A549 (cell line): ENCODE results near the gene AQP6. TPM values are rescaled to one million over a fixed set of nuclear protein-coding genes. Genes with fewer than 3 reads are reported as not detected.

Source experiments
- ATAC-seq, 2 experiments: fragments of 200-7000 bp in 1 of 2; fragments of >200 bp in 1 of 2; cut with Nextera tagmentation in 1 of 2; cut with Tn5 transposase in 1 of 2; 3 replicates each; pipeline versions ENCODE4 v1.8.0 to v1.9.1; 2018 to 2020; ENCODE audit warnings: mild to moderate bottlenecking in 1 of 2, moderate library complexity in 1 of 2
- CTCF ChIA-PET: fragments of 300-600 bp; sonication (Branson Sonifier 250); formaldehyde crosslinking; extraction: SDS; loops from one replicate; lab custom pipeline; 2021; ENCODE audit warnings: antibody characterized with exemption, inconsistent platforms; lab: Yijun Ruan, JAX
- POLR2A ChIA-PET: fragments of 350-600 bp; formaldehyde crosslinking; extraction: SDS; loops from one replicate; lab custom pipeline; 2021; ENCODE audit warnings: antibody characterized with exemption, inconsistent platforms; lab: Yijun Ruan, JAX
- DNase-seq, 2 experiments: peaks; one replicate each; pipeline versions ENCODE4 v3.0.0 to v3.0.0-alpha.2; 2011 to 2016; ENCODE audit warnings: low read depth in 1 of 2, low spot score in 1 of 2
- FAIRE-seq: peaks from 2 replicates; lab custom pipeline; 2011; peaks lifted over from hg19 to GRCh38; lab: Jason Lieb, UNC
- H3K27ac ChIP-seq, 2 experiments: fragments of >200 bp; sonication (Bioruptor Twin); formaldehyde crosslinking; 3 replicates each; pipeline ENCODE4 v1.5.1; 2016 to 2017
- H3K4me1 ChIP-seq: fragments of >200 bp; sonication (Bioruptor Twin); formaldehyde crosslinking; 3 replicates; pipeline ENCODE4 v1.6.1; 2016
- H3K4me2 ChIP-seq: fragments of >200 bp; sonication (Bioruptor Twin); formaldehyde crosslinking; 3 replicates; pipeline ENCODE4 v1.6.1; 2016
- H3K4me3 ChIP-seq: fragments of >200 bp; sonication (Bioruptor Twin); formaldehyde crosslinking; 3 replicates; pipeline ENCODE4 v1.5.1; 2016
- H3K9me3 ChIP-seq: fragments of >200 bp; sonication (Bioruptor Twin); formaldehyde crosslinking; 3 replicates; pipeline ENCODE4 v1.6.1; 2016
- CBX2 ChIP-seq: fragments of 200-600 bp; sonication (generic); IDR thresholded peaks from 2 replicates; pipeline ENCODE4 v1.6.1; 2016; ENCODE audit warnings: low read depth, mild to moderate bottlenecking, borderline replicate concordance
- CBX8 ChIP-seq: fragments of 200-600 bp; sonication (generic); IDR thresholded peaks from 2 replicates; pipeline ENCODE4 v1.6.1; 2016
- CHD4 ChIP-seq: fragments of 200-600 bp; sonication (generic); IDR thresholded peaks from 2 replicates; pipeline ENCODE4 v1.6.1; 2016; ENCODE audit warnings: antibody characterized with exemption, mild to moderate bottlenecking, borderline replicate concordance
- EHF ChIP-seq: fragments of 250-450 bp; sonication (Bioruptor Pico); IDR thresholded peaks from 2 replicates; pipeline ENCODE4 v1.5.0; 2020; ENCODE audit warnings: mild to moderate bottlenecking
- EHMT2 ChIP-seq: fragments of 200-600 bp; sonication (generic); IDR thresholded peaks from 2 replicates; pipeline ENCODE4 v1.6.1; 2016; ENCODE audit warnings: antibody characterized with exemption, low read depth, mild to moderate bottlenecking, moderate library complexity
- EP300 ChIP-seq, 2 experiments: fragments of >200 bp; sonication (Bioruptor Twin); formaldehyde crosslinking; IDR thresholded peaks; 2 replicates in 1 of 2; 3 replicates in 1 of 2; pipeline ENCODE4 v1.6.1; 2016 to 2017
- FOXS1 ChIP-seq: fragments of 250-450 bp; sonication (Bioruptor Pico); IDR thresholded peaks from 2 replicates; pipeline ENCODE4 v1.5.0; 2020; ENCODE audit warnings: mild to moderate bottlenecking, moderate library complexity
- GATA3 ChIP-seq: IDR thresholded peaks from 2 replicates; pipeline ENCODE4 v1.6.1; 2012; ENCODE audit warnings: borderline replicate concordance
- HOXB13 ChIP-seq: fragments of 250-450 bp; sonication (Bioruptor Pico); IDR thresholded peaks from 2 replicates; pipeline ENCODE4 v1.5.0; 2020; ENCODE audit warnings: low read depth, mild to moderate bottlenecking, moderate library complexity
- KDM1A ChIP-seq: fragments of 200-600 bp; sonication (generic); IDR thresholded peaks from 2 replicates; pipeline ENCODE4 v1.6.1; 2016; ENCODE audit warnings: low read depth, mild to moderate bottlenecking
- NR3C1 ChIP-seq: fragments of >200 bp; sonication (Bioruptor Twin); formaldehyde crosslinking; IDR thresholded peaks from 3 replicates; pipeline ENCODE4 v1.6.1; 2017
- POLR2A ChIP-seq: IDR thresholded peaks from 2 replicates; pipeline ENCODE4 v1.6.1; 2012; ENCODE audit warnings: mild to moderate bottlenecking, low read length
- RFX5 ChIP-seq: fragments of 450-650 bp; IDR thresholded peaks from 2 replicates; pipeline ENCODE4 v1.7.1; 2014; ENCODE audit warnings: antibody characterized with exemption, mild to moderate bottlenecking, moderate library complexity
- RNF2 ChIP-seq: fragments of 200-600 bp; sonication (generic); IDR thresholded peaks from 2 replicates; pipeline ENCODE4 v1.6.1; 2016; ENCODE audit warnings: low read depth, mild to moderate bottlenecking, antibody characterized with exemption, moderate library complexity, borderline replicate concordance
- SREBF2 ChIP-seq: fragments of 450-650 bp; IDR thresholded peaks from 2 replicates; pipeline ENCODE4 v1.6.1; 2014; ENCODE audit warnings: mild to moderate bottlenecking, moderate library complexity
- TP53 ChIP-seq: fragments of 250-450 bp; sonication (Bioruptor Pico); IDR thresholded peaks from 2 replicates; pipeline ENCODE4 v1.5.0; 2021; ENCODE audit warnings: mild to moderate bottlenecking, moderate library complexity
- WGBS: methylation state at CpG from one replicate; pipeline ENCODE4 v1.1.6; 2017; ENCODE audit errors: missing lambda C conversion rate; 5-methylcytosine and 5-hydroxymethylcytosine counted together
- polyA plus RNA-seq, 4 experiments: library from polyadenylated mRNA; depleted of rRNA in 3 of 4; stranded (reverse); fragments of >200 nt; fragmentation: RNase III in 1 of 4; extraction: RNeasy Plus Mini Kit Qiagen cat#74134 plus additional on column Dnase treatment in 1 of 4; gene quantifications; 2 replicates in 3 of 4; 3 replicates in 1 of 4; pipeline ENCODE4 v1.2.3, GENCODE V29; 2011 to 2017
- TF ChIP-seq, protein P1 (sequence below): IDR thresholded peaks from 2 replicates; pipeline ENCODE4 v1.6.1; 2012; ENCODE audit warnings: low read depth, borderline replicate concordance
- TF ChIP-seq, protein P2 (sequence below): fragments of 250-450 bp; sonication (Bioruptor Pico); IDR thresholded peaks from 2 replicates; pipeline ENCODE4 v1.5.0; 2020; ENCODE audit warnings: low read depth, mild to moderate bottlenecking, moderate library complexity
- TF ChIP-seq, protein P3 (sequence below): fragments of 250-450 bp; sonication (Bioruptor Pico); IDR thresholded peaks from 2 replicates; pipeline ENCODE4 v1.5.0; 2021; ENCODE audit warnings: mild to moderate bottlenecking, moderate library complexity, borderline replicate concordance
- TF ChIP-seq, protein P4 (sequence below): fragments of >200 bp; sonication (Bioruptor Twin); formaldehyde crosslinking; IDR thresholded peaks from 2 replicates; pipeline ENCODE4 v1.6.1; 2016
- TF ChIP-seq, protein P5 (sequence below): IDR thresholded peaks from 2 replicates; pipeline ENCODE4 v1.6.1; 2012
- TF ChIP-seq, protein P6 (sequence below): IDR thresholded peaks from 2 replicates; pipeline ENCODE4 v1.6.1; 2012
- TF ChIP-seq, protein P7 (sequence below): fragments of >200 bp; sonication (Bioruptor Twin); formaldehyde crosslinking; IDR thresholded peaks from 3 replicates; pipeline ENCODE4 v1.6.1; 2016

AQP6 gene
- polyA plus RNA-seq, 2 of the 4 experiments (the other 2 are of a cell fraction): 0.05 TPM; not detected in 1

DNA sequence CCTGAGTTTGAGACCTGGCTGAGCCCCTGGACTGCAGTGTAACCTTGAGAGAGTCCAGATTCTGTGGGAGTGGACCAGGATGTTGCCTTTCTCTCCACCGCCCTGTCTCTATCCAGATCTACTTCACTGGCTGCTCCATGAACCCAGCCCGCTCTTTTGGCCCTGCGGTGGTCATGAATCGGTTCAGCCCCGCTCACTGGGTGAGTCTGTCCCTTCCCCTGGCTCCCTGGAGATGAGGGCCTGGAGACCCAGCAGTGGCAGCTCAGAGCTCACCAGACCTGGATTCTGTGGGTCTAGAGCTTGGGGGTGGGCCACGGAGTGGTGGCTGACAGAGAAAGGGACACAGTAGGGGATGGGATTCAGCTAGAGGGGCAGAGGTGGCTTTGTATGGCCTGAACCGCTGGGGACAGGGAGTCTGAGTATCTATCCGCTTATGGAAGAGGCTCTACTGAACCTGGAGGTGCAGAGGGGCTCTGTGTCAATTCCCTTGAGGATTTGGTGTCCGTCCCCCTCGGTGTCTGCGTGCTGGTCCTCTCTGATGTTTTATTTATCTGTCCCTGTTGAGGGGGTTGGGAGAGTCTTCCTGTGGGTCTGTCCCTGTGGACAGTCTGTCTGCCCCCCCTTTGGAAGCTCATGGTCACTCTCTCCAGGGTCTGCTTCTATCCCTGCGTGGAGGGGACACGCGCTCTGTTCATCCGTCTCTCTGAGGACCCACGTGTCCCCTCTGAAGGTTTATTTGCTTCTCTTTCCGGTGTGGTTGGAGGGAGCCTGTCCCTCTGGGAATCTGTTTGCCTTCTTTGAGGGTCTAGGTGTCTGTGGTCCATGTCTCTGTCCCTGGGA, 8.6 kb upstream of the AQP6 start:
- Histone ChIP-seq H3K4me1 (peaks cover 30% of the 10 kb centered on the region), H3K4me2 (no peak overlapping the region), H3K4me3 (no peak overlapping the region), H3K27ac (peak overlapping the region in 1 of 2 experiments; percentile 74; a peak in 3 of 6 replicates), H3K9me3 (no peaks in the 10 kb centered on the region)
- TF ChIP-seq EP300 (IDR thresholded peaks at IDR 0.05): no peak
- DNase-seq (no peak), ATAC-seq (no peak), FAIRE-seq (no peak)
- POLR2A ChIA-PET: no interaction called here
- 91% methylated on average over 16 of the region's 17 CpGs for WGBS
- CTCF ChIA-PET: interaction anchor here (1.0 to 29.8 kb wide), 13 partner anchors 8 to 186 kb away, joined by 3 to 708 read pairs (median 7); partner anchors contain the start of genes AQP2, ASIC1 and SMARCD1

DNA sequence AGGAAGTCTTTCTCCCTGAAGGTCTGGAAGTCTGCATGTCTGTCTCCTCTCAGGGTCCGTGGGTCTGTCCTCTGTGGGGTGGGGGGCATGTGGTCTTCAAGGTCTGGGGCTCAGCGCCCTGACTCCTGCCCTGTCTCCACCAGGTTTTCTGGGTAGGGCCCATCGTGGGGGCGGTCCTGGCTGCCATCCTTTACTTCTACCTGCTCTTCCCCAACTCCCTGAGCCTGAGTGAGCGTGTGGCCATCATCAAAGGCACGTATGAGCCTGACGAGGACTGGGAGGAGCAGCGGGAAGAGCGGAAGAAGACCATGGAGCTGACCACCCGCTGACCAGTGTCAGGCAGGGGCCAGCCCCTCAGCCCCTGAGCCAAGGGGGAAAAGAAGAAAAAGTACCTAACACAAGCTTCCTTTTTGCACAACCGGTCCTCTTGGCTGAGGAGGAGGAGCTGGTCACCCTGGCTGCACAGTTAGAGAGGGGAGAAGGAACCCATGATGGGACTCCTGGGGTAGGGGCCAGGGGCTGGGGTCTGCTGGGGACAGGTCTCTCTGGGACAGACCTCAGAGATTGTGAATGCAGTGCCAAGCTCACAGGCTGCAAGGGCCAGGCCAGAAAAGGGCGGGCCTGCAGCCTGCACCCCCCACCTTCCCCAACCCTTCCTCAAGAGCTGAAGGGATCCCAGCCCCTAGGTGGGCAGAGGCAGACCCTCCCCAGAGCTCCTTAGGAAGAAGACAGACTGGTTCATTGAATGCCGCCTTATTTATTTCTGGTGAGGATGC, 7.7 kb upstream of the AQP6 start:
- no peak overlapping the region for H3K4me2 ChIP-seq
- WGBS: 61% methylated on average over 13 of the region's 13 CpGs
- no peak for ATAC-seq
- no peak for FAIRE-seq
- no peak overlapping the region for H3K4me3 ChIP-seq
- no peak overlapping the region for H3K27ac ChIP-seq
- POLR2A ChIA-PET: no interaction called here
- DNase-seq: no peak
- H3K9me3 ChIP-seq: no peaks in the 10 kb centered on the region
- H3K4me1 ChIP-seq: peaks cover 22% of the 10 kb centered on the region
- TF ChIP-seq, protein P1, sequence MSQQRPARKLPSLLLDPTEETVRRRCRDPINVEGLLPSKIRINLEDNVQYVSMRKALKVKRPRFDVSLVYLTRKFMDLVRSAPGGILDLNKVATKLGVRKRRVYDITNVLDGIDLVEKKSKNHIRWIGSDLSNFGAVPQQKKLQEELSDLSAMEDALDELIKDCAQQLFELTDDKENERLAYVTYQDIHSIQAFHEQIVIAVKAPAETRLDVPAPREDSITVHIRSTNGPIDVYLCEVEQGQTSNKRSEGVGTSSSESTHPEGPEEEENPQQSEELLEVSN: no peak
- no peak for TF ChIP-seq RNF2
- no peak for TF ChIP-seq EHMT2
- TF ChIP-seq CBX8: no peak
- TF ChIP-seq, protein P2, sequence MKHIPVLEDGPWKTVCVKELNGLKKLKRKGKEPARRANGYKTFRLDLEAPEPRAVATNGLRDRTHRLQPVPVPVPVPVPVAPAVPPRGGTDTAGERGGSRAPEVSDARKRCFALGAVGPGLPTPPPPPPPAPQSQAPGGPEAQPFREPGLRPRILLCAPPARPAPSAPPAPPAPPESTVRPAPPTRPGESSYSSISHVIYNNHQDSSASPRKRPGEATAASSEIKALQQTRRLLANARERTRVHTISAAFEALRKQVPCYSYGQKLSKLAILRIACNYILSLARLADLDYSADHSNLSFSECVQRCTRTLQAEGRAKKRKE (CRISPR knock-in tag): no peak
- TF ChIP-seq, all 56 proteins: peak for 0
- CTCF ChIA-PET: interaction anchor here (0.6 to 29.8 kb wide), 10 partner anchors 9 to 348 kb away, joined by 3 to 708 read pairs (median 90); partner anchors contain the start of genes AQP2, ASIC1 and SMARCD1

DNA sequence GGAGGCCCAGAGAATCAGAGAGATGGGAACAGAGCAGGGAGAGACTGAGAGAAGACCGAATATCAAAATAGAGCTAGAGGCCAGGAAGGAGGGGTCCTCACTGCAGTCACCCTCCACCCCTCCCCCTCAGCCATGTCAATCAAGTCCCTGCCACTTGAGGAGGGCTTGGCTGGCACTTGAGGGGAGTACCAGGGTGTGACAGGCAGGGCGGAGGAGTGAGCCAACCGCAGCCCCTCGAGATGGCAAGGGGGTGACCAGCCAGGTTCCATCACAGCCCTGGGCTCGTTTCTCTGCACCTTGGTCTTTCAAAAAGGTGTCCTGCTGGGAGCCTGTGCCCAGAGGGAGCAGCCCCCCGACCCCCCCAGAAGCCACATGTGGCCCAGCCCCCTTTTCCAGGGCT, 6.9 kb upstream of the AQP6 start:
- no peak for FAIRE-seq
- H3K4me2 ChIP-seq: no peak overlapping the region
- no peak overlapping the region for H3K27ac ChIP-seq
- TF ChIP-seq RNF2 (no peak), HOXB13 (CRISPR knock-in tag) (no peak), CHD4 (no peak), NR3C1 (no peak), FOXS1 (CRISPR knock-in tag) (no peak), EHF (no peak), TP53 (CRISPR knock-in tag) (no peak), KDM1A (no peak), GATA3 (no peak), RFX5 (no peak), POLR2A (no peak), EHMT2 (no peak), SREBF2 (no peak), CBX2 (no peak)
- TF ChIP-seq, protein P3, sequence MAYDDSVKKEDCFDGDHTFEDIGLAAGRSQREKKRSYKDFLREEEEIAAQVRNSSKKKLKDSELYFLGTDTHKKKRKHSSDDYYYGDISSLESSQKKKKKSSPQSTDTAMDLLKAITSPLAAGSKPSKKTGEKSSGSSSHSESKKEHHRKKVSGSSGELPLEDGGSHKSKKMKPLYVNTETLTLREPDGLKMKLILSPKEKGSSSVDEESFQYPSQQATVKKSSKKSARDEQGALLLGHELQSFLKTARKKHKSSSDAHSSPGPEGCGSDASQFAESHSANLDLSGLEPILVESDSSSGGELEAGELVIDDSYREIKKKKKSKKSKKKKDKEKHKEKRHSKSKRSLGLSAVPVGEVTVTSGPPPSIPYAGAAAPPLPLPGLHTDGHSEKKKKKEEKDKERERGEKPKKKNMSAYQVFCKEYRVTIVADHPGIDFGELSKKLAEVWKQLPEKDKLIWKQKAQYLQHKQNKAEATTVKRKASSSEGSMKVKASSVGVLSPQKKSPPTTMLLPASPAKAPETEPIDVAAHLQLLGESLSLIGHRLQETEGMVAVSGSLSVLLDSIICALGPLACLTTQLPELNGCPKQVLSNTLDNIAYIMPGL (CRISPR knock-in tag): no peak
- TF ChIP-seq, protein P2 (CRISPR knock-in tag): no peak
- TF ChIP-seq, protein P4, sequence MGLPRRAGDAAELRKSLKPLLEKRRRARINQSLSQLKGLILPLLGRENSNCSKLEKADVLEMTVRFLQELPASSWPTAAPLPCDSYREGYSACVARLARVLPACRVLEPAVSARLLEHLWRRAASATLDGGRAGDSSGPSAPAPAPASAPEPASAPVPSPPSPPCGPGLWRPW: no peak
- TF ChIP-seq, protein P5, sequence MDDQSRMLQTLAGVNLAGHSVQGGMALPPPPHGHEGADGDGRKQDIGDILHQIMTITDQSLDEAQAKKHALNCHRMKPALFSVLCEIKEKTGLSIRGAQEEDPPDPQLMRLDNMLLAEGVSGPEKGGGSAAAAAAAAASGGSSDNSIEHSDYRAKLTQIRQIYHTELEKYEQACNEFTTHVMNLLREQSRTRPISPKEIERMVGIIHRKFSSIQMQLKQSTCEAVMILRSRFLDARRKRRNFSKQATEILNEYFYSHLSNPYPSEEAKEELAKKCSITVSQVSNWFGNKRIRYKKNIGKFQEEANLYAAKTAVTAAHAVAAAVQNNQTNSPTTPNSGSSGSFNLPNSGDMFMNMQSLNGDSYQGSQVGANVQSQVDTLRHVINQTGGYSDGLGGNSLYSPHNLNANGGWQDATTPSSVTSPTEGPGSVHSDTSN: no peak
- TF ChIP-seq, protein P6, sequence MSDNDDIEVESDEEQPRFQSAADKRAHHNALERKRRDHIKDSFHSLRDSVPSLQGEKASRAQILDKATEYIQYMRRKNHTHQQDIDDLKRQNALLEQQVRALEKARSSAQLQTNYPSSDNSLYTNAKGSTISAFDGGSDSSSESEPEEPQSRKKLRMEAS: no peak
- TF ChIP-seq, protein P7, sequence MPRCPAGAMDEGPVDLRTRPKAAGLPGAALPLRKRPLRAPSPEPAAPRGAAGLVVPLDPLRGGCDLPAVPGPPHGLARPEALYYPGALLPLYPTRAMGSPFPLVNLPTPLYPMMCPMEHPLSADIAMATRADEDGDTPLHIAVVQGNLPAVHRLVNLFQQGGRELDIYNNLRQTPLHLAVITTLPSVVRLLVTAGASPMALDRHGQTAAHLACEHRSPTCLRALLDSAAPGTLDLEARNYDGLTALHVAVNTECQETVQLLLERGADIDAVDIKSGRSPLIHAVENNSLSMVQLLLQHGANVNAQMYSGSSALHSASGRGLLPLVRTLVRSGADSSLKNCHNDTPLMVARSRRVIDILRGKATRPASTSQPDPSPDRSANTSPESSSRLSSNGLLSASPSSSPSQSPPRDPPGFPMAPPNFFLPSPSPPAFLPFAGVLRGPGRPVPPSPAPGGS: no peak
- TF ChIP-seq, all 56 proteins: peak for 0
- no peaks in the 10 kb centered on the region for H3K9me3 ChIP-seq
- ChIA-PET POLR2A (no interaction called here), CTCF (interaction anchor here (0.6 to 29.8 kb wide), 30 partner anchors 9 to 349 kb away, joined by 3 to 708 read pairs (median 14); partner anchors contain the start of genes AQP2, ASIC1 and SMARCD1)
- peaks cover 16% of the 10 kb centered on the region for H3K4me1 ChIP-seq
- DNase-seq: no peak
- ATAC-seq: no peak
- WGBS: 61% methylated on average over 6 of the region's 6 CpGs
- H3K4me3 ChIP-seq: no peak overlapping the region
